GM19193 (cell line): ENCODE results near the gene MINDY2.

ENCODE experiments used
- POLR2A ChIP-seq: IDR thresholded peaks from 4 replicates; pipeline ENCODE4 v1.6.1; 2011; ENCODE audit not compliant: insufficient read depth, insufficient read length; ENCODE audit errors: extremely low read depth

MINDY2 gene, protein sequence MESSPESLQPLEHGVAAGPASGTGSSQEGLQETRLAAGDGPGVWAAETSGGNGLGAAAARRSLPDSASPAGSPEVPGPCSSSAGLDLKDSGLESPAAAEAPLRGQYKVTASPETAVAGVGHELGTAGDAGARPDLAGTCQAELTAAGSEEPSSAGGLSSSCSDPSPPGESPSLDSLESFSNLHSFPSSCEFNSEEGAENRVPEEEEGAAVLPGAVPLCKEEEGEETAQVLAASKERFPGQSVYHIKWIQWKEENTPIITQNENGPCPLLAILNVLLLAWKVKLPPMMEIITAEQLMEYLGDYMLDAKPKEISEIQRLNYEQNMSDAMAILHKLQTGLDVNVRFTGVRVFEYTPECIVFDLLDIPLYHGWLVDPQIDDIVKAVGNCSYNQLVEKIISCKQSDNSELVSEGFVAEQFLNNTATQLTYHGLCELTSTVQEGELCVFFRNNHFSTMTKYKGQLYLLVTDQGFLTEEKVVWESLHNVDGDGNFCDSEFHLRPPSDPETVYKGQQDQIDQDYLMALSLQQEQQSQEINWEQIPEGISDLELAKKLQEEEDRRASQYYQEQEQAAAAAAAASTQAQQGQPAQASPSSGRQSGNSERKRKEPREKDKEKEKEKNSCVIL

DNA sequence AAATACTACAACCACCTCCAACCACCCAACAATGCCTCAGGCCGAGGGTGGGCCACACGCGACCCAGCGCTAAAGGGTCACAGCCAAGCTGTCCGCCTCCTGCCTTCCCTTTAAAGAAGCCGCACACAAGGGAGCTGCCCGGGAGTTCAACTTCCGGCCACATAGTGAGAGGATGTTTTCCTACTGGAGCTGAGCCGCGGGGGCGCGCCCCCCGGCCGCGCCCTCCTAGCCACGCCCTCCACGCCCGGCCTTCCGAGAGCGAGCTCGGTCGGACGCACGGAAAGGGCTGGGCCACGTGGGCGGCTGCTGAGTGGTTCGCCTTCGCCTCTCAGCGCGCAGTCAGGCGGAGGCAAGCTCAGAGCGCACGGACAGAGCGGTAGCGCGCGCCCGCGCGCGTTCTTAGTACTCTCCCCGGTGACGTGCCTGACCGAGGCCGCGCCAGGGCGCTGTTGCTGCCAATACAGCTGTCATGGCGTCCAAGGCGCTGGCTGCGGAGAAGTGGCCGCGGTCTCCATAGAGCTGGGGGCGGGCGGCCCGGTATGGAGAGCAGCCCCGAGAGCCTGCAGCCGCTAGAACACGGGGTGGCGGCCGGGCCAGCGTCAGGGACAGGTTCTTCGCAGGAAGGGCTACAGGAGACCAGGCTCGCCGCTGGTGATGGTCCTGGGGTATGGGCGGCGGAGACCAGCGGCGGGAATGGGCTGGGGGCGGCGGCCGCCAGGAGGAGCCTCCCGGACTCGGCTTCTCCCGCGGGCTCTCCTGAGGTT lies at the start of gene MINDY2:
MINDY2 (plus strand) TSS at position 446 of the 764 bp plus-strand sequence; CDS start at position 540, 94 bp downstream.
- peak; percentile 91 for TF ChIP-seq POLR2A

DNA sequence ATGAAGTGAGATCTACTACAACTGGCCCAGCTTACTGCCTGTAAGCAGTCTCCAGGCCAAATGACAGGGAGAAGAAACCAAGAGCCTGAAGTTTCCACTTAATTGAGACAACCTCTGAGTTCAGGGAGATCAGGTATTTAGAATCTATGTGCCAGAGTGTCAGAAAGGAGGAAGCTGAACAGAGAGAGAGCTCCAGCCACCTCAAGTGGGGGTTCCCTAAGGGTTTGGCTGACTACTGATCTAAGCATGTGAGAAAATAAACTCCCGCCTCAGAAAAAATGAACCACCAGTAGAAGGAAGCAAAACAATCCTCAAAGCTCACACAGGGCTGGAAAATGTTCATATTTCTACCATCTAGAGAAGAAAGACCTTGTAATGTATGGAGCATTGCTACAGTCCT lies 46.6 kb upstream of the MINDY2 start:
- no peak for TF ChIP-seq POLR2A

DNA sequence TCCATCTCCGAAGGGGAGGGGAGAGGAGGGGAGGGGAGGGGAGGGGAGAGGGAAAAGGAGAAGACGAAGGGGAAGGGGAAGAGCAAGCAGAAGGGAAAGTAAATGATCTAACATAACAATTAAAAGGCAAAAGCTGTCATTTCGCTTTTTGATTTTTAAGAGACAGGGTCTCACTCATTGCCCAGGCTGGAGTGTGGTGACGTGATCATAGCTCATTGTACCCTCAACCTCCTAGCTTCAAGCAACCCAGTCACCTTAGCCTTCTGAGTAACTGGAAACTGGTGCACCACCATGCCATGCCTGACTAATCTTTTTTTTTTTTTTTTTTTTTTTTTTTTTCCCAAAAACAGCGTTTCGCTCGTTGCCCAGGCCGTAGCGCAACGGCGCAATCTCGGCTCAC lies 44.2 kb upstream of the MINDY2 start:
- TF ChIP-seq POLR2A = no peak

DNA sequence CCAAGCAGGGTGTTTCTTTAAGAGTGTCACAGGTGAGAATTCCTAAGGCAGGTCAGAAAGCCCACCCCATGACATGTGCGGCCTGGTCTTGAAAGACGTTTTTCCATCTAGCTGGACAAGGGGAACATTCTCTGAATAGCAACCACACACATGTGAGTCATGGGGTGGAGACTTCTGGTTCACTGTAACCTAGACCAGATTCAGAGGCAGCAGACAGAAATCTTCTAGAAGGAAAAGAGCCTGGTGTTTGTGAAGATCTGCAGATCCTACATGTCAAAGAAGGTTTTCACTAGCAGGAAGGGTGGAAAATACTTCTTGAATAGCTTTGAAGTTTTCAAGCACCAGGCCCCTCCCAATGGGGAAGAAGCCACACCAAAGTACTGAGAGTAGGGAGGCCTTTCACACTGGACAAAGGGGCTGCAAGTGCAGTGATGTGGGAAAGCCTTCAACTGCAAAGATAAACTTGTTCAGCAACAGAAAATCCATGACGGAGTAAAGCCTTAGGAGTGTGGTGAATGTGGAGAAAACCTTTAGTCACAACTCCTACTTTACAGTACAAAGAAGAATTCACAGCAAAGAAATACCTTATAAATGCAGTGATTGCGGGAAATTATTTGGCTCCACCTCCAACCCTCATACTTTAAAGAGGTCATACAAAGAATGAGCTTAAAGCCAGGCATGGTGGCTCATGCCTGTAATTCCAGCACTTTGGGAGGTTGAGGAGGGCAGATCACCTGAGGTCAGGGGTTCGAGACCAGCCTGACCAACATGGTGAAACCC lies 39.2 kb upstream of the MINDY2 start:
- no peak for TF ChIP-seq POLR2A

DNA sequence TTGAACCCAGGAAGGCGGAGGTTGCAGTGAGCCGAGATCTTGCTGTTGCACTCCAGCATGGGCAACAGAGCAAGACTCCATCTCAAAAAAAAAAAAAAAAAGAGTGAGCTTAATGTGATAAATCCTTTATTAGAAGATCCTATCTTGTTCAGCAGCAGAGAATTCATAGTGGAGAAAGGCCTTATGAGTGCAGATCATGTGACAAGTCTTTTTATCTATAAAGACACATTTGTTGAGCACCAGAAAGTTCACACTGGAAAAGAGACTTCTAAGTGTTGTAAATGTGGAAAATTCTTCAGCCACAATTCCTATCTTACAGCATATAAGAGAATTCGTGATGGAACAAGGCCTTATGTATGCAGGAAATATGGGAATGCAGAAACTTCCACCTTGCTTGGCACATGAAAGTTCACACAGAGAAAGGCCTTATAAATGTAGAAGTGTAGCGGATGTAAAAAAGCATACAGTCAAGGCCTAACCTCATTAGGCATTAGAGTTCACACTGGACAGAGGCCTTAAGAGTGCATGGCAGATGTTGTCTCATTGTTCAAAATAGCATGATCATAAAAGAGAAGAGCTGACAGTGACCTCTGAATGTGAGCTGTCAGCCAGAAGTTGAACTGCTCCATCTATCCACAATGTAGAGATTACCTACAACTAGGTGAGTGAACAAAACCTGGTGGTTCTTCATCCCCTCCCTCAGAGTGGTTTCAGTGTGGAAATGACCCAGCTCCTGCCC lies 38.3 kb upstream of the MINDY2 start:
- TF ChIP-seq POLR2A = no peak

DNA sequence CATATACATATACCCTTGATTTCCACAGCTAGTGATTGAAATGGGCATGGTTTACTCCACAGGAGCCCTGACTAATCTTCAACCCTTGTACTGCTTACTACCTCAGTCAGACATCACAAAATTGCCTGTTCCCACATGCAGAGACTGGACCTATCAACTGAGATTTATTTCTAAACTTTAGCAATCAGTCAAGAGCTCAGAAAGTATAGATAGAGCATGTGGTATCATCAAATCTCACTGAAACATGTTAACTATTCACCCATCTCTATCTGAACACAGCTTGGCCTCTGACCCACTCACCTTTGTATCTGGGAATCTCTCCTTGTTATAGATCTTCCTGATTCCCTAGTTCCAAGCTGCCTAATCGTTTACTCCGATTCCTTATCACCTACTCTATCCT lies 36.2 kb upstream of the MINDY2 start:
- no peak for TF ChIP-seq POLR2A

DNA sequence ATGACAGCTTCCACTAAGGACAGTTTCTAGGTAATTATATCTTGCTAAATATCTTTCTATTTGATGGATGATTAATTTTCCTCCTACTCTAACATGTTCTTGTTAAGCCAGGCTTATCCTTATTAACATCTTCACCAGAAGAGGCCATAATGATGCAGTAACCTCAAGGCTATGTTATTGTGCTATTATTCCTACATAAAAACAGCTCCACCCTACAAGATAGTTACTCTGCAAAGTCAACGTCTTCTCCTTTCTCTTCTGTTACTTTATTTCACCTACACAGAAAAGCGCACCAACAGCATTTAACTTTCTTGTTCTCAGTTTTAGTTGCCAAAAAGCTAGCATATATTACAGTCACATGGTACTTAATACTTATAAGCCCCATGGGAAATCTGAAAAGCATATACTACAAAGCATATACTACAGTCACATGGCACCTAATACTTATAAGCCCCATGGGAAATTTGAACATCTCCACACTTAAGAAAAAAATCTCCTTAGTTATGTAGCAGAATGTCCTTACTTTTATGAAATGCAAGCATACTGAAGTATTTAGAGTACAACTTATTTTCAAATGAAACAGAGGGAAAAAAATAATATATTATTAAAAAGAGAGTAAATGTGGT lies 35.0 kb upstream of the MINDY2 start:
- TF ChIP-seq POLR2A = no peak

DNA sequence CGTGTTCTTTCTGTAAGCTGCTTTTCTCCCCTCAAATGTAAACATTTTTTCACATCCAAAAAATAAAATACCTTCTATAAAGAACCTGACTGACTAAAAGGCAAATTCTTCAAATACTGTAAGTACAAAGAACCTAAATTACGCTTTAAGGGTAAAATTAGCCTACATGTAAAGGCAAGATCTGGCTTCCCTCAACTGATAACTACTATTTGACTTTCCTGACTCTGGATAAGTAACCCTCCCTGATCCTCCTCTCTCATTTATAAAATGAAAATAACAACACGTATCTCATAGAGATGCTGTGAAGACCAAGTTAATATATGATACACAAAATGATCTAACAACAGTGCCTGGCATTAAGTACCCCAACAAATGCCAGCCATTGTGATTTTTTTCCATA lies 33.8 kb upstream of the MINDY2 start:
- no peak for TF ChIP-seq POLR2A

DNA sequence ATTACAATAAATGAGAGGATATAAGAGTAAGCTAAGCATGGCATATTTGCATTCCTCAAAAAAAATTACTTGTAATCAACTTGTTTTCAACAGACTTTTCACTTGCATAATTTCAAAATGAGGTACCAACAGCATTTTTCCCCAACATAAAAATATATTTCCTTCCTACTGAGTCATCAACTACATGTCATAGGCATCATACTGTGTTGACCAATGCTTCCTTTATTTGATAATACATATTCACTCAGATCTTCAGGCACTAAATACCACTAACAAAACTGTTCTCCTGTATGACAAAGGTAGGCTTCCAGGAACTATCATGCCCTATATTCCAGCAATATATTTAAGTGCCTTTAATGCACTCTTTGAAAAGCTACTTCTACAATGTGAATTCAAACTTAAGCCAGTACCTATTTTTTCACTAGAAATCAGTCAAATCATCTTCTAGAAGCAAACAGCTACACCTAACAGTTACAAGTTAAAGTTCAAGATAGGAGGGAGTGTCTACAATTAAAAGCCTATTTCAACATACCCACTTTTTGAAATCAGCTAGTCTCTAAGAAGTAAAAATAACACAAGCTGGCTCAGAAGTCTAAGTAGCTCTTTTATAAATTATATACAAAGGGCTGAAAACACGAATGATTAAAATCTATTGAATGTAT lies 32.9 kb upstream of the MINDY2 start:
- no peak for TF ChIP-seq POLR2A

DNA sequence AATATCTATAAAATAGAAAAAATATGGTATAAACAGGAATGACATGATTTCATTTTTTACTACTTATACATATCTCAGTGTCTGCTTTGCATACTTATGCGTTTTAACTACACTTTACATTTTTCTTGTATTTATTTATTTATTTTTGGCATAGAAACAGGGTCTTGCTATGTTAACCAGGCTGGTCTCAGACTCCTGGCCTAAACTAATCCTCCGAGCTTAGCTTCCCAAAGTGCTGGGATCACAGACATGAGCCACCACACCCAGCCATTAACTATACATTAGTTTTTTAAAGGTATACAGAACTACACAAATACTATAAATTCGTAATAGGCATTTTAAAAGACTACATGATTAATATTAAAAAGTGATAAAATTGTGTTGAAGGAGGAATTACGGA lies 30.7 kb upstream of the MINDY2 start:
- TF ChIP-seq POLR2A = no peak

DNA sequence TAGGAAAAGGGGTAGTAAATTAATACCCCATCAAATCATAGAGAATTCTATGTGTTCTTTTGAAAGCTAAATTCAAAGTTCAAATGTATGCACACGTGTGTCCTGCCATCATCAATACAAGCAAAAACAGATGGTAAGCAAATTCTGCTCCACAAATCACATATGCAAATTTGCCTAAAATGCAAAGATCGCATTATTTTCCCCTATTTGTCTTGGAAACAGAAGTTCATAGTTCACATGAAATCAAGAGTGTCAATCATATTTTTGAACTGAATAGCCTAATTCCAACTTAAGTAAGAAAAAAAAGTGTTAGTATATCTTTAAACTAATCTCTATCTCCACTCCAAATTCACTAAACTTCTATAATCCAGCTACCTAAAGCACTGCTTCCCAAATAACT lies 30.1 kb upstream of the MINDY2 start:
- TF ChIP-seq POLR2A = no peak

DNA sequence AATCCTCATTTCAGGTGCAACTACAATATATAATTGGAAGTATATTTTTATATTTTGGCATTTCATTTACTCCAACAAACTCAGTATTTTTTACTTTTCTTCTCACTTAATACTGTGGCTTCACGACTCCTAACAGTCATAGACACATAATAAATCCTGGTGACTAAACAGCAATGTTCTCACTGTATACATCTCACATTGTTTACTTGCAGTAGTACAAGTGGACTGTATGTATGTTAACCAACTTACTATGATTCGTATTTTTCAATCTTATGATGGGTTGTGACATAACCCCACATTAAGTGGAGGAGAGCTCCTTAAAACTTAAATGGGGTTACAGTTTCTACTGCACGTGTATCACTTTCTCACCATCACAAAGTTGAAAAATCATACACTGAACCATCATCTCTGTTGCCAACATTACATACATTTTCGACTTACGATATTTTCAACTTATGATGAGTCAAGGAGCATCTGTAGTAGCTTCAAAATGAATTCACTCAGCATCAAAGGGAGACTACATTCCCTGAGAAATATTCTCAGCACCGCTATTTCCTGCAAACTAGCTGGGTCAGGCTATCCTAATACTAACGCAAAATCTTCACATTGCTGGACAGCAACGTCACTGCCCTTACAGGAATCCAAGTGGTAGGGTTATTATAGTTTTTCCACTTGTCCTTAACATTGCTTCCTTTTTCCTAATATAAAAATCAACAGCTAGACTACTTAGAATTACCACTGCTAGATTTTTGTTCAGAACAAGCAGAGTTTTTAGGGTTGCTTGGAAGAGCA lies 28.9 kb upstream of the MINDY2 start:
- no peak for TF ChIP-seq POLR2A
